Central memory CD4-positive, alpha-beta T cell (primary cell): ENCODE results near the gene MKNK2.
A peak's percentile ranks its signal among the peaks of the same experiment; 100 is the strongest.

Experiments
- DNase-seq: peaks from one replicate; pipeline ENCODE4 v3.0.0; 2022

Gene MKNK2

DNA sequence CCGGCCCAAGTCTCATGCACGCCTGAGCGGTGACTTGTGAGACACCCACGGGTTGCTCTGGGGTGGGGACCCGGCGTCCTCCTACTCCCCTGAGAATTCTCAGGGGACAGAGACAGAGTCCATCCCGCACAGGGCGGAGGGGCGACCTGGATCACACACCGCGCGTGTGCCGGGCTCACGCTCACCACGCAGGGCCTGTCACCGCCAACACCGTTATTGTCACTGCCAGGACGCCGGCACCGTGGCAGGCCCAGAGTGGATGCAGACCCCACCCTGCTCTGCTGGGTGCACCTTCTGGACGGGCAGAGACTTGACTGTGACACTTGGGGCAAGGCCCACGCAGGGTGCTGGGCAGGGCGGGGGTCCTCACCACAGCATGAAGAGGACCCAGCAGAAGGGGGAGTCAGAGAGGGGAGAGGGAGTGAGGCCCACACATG is 28.8 kb upstream of the MKNK2 start:
- no peak for DNase-seq

DNA sequence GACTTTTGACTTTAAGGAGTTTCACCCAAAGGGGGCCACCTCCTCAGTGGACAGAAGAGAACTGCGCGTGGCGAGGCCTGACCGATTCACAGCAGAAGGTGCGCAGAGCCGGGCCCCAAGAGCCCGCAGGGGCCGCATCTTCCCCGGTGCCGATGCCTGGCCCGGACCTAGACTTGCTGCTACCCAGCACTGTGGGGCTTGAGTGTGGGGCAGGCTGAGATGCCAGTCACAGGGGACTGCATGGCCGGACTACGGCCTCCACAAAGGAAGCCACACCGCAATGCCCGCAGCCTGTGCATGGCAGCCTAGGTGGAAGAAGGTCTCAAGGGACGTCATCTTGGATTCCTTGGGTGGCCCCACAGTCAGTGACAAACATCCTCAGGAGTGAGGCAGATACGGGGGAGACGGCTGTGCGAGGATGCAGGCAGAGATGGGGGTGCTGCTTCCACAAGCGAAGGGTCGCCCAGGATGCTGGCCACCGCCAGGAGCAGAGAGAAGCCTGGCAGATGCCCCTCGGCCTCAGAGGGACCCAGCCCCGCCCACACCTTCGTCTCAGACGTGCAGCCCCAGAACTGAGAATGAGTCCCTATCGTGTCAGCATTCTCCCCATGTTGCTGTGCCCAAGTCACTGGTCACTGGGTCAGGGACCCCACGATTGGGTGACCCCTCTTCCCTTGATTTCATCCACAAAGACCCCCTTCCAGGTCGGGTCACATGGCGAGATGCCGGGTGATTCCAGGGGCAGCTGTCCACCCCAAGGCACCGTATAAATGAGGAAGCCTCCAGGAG is 28.2 kb upstream of the MKNK2 start:
- no peak for DNase-seq

DNA sequence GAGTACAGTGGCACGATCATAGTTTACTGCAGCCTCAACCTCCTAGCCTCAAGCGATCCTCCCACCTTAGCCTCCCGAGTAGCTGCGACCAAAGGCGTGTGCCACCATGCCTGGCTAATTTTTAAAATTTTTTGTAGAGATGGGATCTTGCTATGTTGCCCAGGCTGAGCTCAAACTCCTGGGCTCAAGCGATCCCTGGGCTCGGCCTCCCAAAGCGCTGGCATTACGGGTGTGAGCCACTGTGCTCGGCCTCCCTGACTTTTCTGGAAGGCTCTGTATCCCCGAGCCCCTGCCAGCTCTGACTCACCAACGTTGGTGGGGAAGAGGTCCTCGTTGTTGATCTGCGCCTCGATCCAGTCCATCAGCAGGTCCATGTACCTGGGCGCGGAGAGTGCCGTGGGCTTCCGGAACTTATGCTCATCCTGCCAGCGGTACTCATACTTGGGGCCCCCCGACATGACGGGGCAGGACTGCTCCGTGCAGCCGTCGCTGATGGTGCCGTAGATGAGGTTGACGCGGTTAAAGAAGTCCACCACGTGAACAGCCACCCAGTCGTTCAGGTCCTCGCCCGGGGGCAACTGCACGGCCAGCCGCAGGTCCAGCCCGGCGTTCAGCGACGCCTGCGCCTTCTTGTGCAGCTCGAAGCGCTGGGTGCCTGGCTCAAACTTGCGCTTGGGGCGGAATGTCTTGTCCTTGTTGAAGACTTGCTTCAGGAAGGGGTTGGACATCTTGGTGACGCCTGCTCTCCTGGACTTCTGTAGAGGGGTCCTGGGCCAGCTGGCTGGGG is 27.0 kb upstream of the MKNK2 start:
- DNase-seq: no peak

DNA sequence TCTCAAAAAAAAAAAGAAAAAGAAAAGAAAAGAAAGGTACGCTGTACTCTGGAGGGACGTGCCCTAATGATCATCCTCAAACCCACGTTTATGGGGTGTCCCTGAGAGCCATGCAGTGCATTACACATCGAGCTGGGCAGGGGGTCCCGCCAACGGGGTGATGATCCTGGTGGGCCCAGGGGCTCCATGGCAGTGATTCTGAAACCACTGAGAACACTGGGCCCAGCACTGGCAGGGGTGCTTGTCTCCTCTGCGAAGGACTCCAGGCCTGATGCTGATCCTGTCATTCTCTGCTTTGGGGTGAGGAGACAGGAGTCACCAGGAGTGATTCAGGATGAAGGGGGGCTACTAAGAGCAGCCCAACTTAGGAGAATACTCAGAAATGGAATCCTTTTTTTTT is 26.4 kb upstream of the MKNK2 start:
- DNase-seq: no peak

DNA sequence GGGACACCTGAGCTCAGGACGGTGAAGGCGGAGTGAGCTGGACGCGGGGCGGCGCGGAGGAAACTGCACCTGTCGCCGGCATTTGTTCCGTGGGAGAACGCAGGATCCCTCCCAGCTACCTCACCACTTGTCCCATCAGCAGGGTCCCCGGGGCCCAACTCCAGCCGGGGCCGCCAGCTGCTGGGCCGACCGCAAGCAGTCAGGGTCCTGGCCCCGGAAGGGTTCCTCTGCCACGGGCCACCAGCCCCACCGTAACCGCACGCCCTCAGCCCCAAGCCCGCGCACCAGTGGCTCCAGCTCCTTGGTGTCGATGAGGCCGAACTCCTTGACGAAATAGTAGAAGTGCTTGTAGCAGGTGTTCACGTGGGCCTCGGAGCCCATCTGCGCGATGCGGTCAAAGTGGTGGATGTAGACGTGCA is 25.5 kb upstream of the MKNK2 start:
- DNase-seq: no peak

DNA sequence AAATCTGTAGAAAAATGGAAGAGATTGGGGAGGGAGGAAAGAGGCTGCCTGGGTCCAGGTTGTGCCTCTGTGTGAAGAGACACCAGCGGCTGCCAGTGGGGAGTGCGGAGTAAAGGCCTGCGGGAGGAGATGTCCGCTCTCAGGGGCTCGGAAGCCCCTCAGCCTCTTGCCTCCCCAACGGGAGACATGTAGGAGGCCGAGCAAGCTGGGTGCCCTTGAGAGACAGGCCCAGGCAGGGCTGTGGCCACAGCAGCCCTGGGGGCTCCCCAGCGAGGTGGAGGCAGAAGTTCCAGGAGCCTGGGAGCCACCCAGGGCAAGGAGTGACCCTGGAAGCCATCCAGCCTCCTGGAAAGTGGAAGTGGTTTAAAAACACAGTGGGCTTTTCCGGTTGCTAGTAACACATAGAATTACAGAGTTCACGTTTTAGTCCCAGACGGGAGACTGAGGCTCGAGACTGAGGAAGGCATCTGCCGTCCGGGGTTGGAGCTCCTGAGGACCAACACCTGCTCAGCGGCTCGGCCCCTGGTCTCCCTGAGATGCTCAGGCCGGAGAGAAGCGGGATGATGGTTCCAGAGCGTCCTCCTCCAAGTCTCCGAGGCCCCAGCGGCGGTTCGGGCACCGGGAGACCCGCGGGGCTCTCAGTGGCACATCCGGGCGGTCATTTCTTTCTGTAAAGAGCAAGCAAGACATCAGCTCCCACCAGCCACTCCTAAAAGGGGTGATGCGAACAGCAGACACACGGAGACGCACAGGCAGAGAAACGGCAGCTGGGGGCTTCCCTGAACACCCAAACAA is 21.9 kb upstream of the MKNK2 start:
- DNase-seq: no peak

DNA sequence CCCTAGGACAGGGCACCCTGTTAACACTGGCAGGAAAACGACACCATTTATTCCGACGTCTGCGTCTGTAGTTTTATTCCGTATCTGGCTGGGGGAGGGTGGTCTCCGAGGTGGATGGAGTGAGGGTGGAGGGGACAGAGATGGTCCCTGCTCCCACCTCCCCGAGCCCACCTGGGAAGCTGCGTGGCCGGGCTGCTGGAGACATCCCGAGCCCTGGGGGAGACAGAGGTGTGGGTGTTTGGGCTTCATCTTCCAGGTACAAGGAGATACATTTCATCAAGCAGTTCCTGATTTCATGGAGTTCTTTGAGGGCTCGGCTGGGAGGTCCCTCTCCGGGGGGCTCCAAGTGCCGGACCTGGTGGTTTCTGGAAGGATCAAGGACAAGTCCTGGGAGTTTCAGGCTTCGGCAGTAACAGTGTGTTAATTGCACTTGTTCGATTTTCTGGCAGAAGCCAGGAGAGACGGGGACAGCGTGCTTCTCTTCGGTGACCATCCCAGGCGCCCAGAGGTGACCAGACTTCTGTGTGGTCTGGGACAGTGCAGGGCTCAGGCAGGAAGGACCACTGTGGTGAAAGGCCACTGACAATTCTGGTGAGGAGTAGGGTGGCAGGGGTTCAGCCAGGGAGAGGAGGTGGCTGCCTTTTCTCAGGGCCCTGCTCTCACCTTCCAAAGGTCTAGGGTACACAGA is 20.1 kb upstream of the MKNK2 start:
- no peak for DNase-seq

DNA sequence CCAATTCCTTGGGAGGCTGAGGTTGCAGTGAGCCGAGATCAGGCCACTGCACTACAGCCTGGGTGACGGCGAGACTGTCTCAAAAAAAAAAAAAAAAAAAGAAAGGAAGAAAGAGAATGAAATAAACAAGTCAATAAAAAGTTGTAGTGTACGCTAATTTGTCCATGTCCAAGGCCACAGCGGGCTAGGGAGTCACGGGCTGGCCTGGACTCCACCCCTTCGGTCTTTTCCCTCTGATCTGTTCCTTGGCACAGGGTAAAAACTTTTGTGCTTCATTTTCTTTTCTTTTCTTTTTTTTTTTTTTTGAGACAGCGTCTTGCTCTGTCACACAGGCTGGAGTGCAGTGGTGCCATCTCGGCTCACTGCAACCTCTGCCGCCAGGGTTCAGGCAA is 19.4 kb upstream of the MKNK2 start:
- no peak for DNase-seq

DNA sequence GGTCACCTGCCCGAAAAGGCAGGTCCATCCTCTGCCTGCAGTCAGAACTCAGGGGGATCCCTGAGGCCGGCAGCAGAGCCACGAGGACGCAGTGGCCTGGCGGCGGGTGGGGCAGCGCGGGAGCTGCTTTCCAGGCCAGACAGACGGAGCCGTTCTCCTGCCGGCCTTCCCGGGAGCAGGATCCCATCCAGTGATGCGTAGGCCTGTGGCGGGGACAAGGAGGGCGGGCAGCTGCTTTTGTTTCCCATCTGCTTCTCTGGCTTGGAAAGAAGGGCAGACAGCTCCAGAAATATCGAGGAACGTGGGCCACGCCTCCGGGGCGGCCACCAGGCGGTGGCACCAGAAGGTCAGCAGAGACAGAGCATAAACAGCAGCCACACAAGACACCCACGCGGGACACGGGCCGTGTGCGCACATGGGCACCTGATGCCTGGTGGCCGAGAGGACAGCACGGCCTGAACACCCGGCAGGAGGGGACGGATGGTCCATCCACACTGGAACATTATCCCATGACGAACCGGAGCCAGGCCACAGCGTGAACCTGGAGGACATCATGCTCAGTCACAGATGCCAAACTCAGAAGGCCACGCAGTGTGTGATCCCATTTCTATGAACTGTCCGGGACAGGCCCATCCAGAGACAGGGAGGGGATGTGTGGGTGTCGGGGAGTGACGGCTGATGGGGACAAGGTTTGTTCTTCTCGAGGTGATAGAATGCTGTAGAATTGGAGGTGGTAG is 13.9 kb upstream of the MKNK2 start:
- DNase-seq: no peak

DNA sequence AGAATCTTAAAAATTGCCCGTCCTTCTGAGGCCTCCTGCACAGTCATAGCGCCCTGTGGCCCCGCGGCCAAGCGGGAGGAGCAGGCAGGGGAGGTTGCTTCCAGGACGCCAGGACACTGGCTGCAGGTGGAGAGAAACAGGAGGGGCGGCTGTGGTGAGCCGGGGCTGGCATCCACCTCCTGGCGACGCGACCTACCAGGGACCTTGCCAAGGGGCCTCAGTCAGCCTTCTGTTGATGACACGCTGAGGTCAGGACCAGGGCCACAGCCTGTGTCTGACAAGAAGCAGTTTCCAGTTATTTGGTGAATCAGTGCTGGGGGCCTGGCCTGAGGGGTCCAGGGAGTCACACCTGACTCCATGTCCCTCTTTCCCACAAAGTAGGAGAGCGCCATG is 13.3 kb upstream of the MKNK2 start:
- DNase-seq: no peak

DNA sequence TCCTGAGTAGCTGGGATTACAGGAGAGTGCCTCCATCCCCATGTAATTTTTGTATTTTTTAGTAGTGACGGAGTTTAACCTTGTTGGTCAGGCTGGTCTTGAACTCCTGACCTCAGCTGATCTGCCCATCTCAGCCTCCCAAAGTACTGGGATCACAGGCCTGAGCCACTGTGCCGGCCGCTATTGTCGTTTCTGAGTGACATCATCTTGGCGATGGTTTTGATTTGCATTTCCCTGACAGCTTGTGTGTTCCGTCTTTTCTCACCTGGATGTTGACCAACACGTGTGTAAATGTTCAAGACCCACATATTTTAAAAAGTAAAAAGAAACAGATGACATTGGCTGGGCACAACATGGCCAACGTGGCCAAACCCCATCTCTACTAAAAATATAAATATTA is 12.8 kb upstream of the MKNK2 start:
- DNase-seq: no peak

DNA sequence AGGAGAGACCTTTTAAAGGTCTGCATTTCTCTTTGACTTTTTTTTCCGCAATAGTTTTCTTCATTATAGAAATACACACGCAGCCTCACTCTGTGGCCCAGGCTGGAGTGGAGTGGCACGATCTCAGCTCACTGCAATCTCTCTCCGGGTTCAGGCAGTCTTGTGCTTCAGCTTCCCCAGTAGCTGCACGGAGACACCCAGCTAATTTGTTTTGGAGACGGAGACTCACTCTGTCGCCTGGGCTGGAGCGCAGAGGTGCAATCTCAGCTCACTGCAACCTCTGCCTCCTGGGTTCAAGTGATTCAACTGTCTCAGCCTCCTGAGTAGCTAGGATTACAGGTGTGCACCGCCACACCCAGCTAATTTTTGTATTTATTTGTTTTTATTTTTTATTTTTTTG is 11.7 kb upstream of the MKNK2 start:
- no peak for DNase-seq

DNA sequence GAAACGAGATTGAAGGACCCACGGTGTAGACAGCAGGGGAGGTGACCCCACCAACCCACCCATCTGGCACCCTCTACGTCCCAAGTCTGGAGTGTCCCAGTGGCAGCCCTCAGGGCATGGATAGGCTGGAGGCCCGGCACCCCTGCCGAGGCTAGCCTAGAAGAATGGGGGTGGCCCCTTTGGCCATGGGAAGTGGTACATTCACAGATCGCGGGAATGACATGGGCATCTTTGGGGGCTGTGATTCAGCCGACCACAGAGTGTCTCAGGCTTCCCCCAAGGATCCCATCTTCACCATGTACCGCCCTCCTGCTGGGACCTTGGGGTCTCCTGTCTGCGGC is 11.3 kb upstream of the MKNK2 start:
- DNase-seq: no peak

DNA sequence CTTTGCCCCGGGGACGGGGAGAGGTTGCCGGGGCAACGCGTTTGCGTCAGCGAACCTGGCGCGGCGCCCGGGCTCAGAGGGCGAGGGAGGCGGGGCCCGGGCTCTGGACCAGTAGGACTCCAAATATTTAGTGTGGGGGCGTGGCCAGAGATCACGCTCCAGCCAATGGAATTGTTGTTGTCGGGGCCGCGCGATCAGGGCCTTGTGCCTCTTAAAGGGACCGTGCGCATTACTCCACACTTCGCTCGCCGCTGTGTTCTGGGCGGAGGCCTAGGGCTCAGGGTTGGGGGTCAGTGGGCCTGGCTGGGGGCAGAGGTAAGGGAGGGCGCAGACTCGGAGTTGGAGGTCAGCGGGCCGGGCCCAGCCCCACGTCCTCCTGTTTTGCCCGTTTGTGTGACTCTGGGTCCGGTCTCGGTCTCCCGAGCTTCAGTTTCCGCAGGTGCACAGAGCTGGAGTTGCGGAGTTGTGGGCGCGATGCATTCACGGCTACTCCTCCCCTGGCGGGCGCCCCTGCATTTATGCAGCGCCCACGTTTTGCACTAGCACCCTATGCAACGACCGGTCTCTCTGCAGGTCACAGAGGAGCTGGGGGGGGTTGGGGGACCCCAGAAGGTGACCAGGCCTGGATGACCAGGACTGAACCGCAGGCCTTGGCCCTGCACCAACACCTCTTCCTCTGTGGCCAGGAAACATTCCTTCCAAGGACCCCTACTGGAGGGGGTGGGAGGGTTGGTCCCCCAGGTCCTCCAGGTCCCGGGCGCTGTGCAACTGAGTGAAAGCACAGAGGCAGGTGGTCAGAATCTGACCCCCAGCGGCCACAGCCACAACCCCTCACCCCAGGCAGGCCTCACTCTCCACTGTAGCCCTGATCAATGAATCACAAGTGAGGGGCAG is 10.7 kb upstream of the MKNK2 start:
- DNase-seq: peak; percentile 99

DNA sequence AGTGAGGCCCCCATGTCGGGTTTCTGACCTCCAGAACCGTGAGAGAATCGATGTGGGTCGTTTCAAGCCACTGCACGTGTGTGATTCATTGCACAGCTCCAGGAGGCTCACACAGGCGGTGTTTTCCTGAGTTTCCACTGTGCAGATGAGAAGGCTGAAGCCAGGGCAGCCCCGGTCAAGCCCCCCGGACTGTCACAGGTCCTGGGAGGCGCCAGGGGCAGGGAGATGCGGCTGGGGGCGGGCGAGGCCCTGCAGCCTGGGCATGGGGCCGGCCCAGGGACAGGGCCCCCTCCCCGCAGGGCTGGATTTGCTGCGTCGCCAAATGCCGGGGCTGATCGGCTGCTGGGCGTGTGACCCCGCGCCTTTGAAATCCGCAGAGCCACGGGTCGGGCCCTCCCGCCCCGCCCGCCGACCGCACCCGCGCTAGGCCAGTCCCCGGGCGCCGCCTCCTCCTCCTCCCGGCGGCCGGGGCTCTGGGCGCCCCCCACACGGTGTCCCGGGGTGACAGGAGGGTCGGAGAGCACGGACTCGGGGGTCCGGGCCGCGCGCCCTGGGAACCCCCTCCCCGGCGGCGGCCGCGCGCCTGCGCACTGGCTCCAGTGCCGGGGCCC is 9.9 kb upstream of the MKNK2 start:
- no peak for DNase-seq

DNA sequence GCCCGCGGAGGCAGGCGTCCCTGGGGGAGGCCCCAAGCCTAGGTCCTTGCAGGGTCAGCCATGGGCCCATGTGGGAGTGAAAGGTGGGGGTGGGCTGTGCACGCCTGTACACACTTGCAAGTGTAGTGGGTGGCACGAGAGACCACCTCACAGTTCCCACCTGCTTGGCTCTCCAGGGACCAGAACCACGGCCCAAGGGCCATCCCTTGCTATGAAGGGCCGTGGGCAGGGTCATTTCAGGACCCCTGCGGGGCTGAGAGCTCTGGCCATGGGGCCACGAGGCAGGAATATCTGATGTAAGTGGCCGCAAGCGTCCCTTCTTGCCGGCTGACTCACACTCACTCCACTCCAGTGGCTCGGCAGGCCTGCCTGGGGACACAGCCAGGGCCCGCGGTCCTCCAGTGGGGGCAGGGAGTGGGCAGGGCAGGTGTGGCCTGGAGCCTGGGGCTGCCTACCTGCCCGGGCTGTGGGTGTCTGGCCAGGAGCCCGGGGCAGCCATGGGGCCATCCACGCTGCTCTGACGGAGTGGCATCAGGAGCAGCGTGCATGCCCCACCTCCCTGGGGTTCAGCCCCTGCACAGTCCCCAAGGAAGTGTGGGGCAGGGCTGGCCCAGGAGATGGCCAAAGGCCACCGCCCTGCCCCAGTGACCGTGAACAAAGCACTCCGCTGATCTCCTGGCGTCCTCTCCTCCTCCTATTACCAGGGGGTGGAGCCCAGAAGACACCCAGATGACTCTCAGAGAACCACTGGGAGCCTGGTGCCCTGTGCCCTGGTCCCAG is 8.6 kb upstream of the MKNK2 start:
- no peak for DNase-seq

DNA sequence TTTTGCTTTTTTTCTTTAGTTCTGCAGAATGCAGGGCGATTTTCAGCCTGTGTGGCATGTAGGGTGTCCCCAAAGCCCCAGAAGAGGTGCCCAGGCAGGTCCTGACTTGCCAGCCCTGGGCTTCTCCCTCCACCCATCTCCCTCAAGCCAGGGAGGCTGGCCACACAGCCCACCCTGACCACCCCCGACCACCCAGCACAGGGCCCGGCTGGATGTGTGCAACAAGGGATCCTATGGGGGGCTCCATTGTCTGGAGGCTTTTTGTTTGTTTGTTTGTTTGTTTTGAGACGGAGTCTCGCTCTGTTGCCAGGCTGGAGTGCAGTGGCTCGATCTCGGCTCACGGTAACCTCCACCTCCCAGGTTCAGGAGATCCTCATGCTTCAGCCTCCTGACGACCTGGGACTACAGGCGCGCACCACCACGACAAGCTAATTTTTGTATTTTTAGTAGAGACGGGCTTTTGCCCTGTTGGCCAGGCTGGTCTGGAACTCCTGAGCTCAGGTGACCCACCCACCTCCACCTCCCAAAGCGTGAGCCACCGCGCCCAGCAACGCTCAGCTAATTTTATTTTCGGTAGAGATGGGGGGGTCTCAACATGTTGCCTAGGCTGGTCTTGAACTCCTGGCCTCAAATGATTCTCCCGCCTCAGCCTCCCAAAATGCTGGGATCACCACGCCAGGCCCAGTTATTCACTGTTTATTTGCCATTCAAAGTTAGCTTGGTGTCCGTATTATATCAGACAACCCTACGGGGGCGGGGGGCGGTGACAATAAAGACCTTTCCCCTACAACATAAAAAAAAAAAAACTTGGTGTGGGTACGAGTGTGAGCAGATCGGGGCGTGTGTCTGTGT is 7.8 kb upstream of the MKNK2 start:
- DNase-seq: no peak

DNA sequence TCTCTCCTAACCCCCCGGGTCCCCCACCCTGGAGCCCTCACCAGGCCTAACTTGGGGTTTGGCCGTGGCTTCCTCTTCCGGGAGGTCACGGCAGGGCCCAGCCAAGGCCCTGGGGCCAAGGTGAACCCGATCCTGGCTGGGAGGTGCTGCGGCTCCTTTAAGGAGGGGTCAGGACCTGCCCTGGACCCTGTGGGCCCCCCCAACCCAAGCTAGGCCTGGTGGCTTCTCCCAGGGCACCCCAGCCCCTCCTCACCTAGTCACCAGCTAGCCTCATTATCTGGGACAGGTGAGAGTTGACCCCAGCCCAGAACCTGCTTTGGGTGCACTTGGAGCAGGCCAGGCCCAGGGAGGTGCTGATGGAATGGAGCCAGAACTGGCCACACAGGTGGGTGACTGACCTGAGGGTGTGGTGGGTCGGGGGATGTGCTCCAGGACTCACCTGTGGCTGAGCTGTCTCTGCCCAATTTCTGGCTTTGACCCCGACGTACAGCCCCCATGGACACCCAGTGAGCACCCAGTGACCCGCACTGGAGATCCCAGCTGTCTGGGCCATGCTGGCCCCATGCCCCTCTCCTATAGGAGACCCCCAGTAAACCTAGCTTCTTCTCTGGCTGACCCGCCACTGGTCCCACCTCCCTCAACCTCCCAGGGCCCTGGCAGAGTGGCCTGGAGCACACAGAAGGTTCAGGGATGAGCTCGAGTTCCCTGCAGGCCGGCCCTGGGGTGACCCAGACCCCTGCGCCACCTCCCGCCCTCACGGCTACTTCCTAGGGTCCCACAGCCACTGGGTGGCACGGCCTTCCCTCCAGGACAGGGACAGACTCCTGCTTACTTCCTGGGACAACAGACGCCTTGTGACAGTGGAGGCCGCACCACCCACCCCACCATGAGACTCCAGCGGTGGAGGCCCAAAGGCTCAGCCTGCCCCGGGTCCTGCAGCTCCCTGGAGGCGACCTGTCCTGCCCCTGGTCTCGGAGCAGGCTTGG is 6.7 kb upstream of the MKNK2 start:
- DNase-seq: no peak
